GM11168 (cell line): ENCODE measurements around the gene IQGAP3.

Source experiments
- in situ Hi-C: fragments of 300-500 bp; cut with MboI; formaldehyde crosslinking; loops from one replicate; pipeline ENCODE4 v1.12.0; 2022; ENCODE audit warnings: low sequenced_read_pairs; ENCODE audit not compliant: unreplicated experiment

IQGAP3 gene

DNA sequence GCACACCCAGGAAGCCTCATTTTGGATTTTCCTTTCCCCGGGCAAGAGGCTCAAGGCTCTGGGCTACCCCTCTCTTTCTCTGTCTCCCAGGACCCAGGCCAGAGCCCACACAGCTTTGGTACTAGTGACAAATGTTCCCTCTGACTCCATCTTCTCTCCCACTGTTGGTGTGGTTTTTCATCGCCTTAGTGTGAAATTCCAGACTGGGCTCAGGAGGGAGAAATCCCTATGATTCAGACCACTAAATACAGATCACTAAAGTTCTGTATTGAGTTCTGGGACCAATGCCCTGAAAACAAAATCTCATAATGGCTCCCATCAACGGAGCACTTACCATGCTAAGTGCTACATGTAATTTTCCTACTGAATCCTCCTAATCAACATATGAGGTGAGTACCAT lies 26.1 kb downstream of the IQGAP3 start:
- in situ Hi-C loops = no loop called here

DNA sequence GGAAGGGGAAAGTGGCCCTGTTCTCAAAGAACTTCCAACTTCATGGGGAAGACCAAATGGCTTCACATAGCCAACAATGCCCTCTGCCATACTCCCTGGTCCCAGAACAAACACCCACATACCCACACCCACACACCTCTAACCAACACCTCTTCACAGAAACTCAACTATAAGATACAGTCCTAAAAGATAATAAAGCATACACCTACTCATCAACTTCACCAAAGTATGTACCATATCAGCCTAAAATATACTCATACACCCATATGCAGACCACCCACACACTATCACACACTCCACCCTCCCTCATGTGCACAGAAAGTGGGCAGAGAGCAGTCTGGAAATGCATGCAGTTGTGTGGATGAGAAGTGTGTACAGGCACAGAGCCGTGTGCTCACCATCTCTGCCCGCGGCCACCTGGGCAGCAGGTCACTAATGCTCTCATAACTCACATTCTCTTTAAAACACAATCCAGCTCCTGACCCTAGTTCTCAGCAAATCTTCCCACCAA lies 27.7 kb downstream of the IQGAP3 start:
- in situ Hi-C loops = no loop called here

- in situ Hi-C loops = no loop called here
These were observed 29.3 kb downstream of the IQGAP3 start for GRCh38 chr1:156543066-156543465.

DNA sequence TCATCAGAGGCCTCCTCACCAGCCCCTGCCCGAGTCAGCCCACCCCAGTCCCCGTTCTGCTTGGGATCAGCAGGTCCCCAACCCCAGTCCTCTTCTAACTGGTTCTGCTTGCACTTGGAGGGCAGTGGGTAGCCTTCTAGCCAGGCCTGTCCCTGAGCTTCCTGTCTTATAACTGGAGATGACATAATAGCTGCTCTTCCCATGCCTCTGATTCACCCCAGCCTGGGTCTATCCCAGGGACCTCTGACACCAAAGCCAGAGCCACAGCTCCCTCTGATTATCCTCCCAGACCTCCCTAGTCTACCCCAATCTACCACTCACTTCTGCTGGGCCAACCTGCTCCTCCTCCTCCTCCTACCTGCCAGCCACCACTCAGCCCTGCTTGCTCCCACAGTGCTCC lies 31.4 kb downstream of the IQGAP3 start:
- in situ Hi-C loops = no loop called here

DNA sequence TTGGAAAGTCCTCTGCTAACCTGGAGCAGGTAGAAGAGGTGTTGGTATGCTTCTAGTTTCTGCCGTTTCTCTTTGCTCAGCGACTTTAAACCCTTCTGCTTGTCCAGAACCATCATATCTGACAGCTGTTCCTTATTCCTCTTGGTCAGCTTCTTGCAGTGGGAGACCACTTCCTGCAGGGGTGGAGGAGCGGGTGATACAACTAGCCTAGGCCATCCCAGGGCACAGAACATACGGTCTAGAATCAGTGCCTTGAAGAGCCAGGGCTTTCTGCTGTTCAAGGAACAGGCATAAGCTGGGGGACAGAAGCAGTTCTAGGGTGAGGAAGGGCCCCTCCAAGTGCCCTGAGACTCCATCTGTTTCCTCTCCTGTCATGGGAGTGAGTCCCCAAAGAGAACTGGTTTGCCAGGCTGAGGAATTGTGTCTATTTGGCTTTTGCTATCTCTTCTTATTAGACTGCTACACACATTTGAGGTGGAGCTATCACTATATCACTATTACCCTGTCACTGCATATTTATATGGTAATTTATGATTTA lies 32.5 kb downstream of the IQGAP3 start:
- in situ Hi-C loops = no loop called here

GRCh38 chr1:156538711-156539440 lies 33.5 kb downstream of the IQGAP3 start:
- in situ Hi-C loops = no loop called here

GRCh38 chr1:156537027-156537426 lies 35.3 kb downstream of the IQGAP3 start:
- in situ Hi-C loops = no loop called here

GRCh38 chr1:156534424-156535060 lies 37.8 kb downstream of the IQGAP3 start:
- in situ Hi-C loops = no loop called here

- in situ Hi-C loops = no loop called here
These were observed 38.7 kb downstream of the IQGAP3 start for GRCh38 chr1:156533568-156534220.

DNA sequence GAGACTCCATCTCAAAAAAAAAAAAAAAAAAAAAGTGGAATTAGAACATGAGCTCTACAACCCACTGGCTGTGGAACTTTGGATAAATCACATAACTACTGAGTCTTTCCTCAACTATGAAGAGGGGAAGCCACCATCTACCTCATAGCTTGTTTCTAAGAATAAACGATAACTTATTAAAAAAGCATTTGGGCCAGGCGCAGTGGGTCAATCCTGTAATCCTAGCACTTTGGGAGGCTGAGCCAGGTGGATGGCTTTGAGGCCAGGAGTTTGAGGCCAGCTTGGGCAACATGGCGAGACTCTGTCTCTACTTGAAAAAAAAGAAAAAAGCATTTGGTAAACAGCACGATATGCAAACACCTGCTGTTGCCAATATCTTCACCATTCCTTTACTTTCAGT lies 40.0 kb downstream of the IQGAP3 start:
- in situ Hi-C loops = no loop called here

- in situ Hi-C loops = no loop called here
These were observed 42.4 kb downstream of the IQGAP3 start for GRCh38 chr1:156530006-156530405.

DNA sequence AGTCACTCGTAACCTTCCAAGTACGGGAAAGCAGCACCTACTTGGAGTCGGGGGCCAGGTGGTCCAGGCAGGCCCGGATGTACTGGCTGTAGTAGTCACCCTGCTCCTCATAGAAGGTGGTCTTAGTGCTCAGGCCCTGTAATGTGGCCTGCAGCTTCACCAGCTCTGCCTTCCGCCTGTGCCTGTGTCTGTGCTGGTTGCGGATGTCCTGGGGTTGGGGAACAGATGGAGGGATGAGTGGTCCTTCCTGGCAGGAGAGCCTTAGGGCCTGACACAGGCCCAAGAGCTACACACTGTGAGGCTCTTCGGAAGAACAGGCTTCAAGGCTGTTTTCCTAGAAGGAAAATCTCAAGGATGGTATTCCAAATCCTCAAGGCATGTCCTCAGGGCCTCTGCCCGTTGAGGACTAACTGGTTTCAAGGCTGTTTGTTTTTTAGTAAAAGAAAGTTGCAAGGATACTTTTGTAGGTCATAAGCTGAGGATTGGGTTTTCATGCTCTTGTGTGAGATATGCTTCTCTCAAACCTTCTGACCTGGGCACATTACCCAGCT lies 43.4 kb downstream of the IQGAP3 start:
- in situ Hi-C loops = no loop called here

DNA sequence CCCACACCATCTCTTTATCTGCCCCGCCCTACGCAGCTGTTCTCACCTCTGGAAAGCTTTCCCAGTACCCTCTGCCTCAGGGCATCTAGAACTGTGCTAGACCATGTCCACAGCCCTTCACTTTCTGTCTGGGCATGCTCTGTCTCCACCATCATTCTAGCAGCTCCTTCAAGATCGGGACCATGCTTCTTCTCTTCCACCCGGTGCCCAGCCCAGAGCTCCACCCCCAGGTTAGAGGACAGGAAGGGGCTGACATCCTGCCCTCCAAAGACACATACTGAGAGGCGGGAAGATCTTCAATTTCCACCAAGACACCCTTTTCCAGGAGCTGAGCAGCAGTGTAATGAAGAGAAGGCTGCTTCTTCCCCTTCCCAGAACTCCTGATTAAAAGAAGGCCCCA lies 44.1 kb downstream of the IQGAP3 start:
- in situ Hi-C loops = no loop called here

DNA sequence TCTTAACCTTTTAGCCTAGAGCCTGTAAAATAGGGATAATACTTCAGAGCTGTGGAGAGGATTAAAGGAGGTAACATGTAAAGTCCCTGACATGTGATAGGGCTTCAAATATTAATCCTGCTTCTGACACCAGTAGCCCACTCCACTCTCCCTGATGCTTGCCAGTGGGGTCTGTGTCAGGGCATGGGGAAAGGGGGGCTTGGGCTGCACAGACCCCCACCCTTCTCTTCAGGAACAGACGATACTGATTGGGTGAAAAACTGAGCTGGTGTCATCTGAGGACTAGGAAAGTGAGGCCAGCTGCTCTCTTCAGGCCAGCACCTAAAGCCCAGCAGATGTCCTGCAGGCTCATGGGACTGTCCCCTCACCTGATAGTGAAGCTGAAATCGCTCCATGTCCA lies 44.8 kb downstream of the IQGAP3 start:
- in situ Hi-C loops = no loop called here

DNA sequence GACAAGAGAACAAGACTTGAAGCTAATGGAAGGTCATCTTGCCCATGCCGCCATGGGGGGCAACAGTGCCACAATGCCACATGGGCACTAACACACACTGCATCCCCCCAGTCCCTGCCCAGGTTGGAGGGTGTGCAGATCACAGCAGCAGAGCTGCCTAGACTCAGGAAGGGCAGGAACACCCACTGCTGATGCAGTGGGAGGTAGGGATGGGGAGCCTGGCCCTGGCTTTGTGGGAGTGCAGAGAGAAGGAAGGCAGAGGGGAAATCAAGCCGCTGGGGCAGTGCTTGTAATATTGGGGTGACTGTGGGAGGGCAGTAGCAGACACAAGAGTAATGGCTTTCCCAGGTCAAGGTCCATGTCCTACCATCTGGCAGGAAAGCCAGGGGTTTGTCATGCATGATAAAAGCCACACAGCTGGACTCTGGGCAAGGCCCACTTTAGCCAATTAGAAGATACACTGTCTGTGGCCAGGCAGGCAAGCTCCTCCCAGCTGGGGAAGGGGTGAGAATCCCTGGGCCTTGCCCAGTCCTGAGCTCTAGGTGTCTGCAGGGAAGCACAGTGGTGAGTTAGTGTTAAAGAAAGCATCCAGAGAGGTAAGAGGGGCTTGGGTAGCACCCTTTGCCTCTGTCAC lies 46.4 kb downstream of the IQGAP3 start:
- in situ Hi-C loops = no loop called here

DNA sequence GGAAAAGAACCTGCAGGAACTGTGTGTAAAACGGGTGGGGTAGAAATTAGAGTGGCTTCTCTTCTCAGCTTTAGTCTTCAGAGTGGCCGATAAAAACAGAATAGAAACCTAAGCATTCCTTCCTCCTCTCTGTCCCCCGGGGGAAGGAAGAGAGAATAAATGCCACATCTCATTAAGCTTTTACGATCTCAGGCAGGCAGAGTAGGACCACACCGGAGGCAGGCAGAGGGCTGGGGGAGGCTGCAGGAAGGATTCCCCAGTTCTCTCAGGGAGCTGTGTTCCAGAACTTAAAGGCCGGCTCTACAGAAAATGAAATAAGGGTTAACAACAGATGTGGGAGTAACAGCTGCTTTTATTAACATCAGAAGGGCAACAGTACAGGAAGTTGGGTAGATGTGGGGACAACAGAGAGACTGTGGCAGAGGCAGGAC lies 47.3 kb downstream of the IQGAP3 start:
- in situ Hi-C loops = no loop called here

- in situ Hi-C loops = no loop called here
These were observed 47.9 kb downstream of the IQGAP3 start for GRCh38 chr1:156524481-156524869.

DNA sequence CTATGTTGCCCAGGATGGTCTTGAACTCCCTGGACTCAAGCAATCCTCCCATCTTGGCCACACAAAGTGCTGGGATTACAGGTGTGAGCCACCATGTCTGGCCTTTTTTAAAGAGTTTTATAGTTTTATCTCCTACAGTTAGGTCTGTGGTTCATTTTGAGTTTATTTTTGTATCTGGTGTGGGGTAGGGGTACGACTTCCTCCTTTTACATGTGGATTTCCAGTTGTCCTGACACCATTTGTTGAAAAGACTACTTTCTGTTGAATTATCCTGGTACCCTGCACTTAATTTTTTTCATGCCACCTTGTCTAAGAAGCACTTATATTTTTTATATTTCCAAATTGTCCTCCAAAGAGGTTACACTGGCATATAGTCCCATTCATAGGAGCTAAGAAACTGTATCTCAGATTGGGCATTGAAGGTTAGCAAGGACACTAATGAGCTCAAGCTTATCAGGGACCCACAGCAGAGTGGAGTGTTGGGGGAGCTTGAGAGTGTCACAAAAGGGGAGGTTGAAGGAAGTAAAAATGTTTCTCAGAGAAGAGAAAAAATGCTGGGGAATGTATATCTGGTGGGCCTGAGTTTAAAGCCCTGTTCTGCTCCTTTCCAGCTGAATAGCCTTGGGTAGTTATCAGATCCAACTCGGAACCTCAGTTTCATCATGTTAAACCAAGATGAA lies 48.4 kb downstream of the IQGAP3 start:
- in situ Hi-C loops = no loop called here

- in situ Hi-C loops = no loop called here
These were observed 49.9 kb downstream of the IQGAP3 start for GRCh38 chr1:156522443-156522970.

GRCh38 chr1:156517748-156518147 lies 54.6 kb downstream of the IQGAP3 start:
- in situ Hi-C loops = no loop called here
